PC-9 (cell line): ENCODE measurements around the gene HOXA1. TPM values are rescaled to one million over a fixed set of nuclear protein-coding genes. Genes with fewer than 3 reads are reported as not detected.

Experiments
- BruUV-seq: library from RNA; stranded (reverse); fragments of 400-500 nt; replicated peaks from 2 replicates; lab custom pipeline; 2021; lab: Mats Ljungman, UMichigan
- CTCF ChIA-PET: fragments of 300-600 bp; sonication (Branson Sonifier 250); formaldehyde crosslinking; loops from one replicate; lab custom pipeline; 2022; ENCODE audit warnings: antibody characterized with exemption; lab: Charles Lee
- POLR2A ChIA-PET: fragments of 300-600 bp; sonication (Branson Sonifier 250); formaldehyde crosslinking; loops from one replicate; lab custom pipeline; 2022; ENCODE audit warnings: antibody characterized with exemption; ENCODE audit not compliant: unreplicated experiment; lab: Charles Lee
- DNase-seq, 2 experiments: peaks; one replicate each; pipeline versions ENCODE4 v3.0.0 to v3.0.0-alpha.2; 2015 to 2022; ENCODE audit warnings: mixed read lengths in 1 of 2
- H2AFZ ChIP-seq: fragments of 200-600 bp; sonication (generic); 2 replicates; pipeline ENCODE4 v1.8.1; 2017; ENCODE audit warnings: antibody characterized with exemption
- H3F3A ChIP-seq: fragments of 200-600 bp; sonication (generic); 2 replicates; pipeline ENCODE4 v1.8.1; 2017; ENCODE audit warnings: antibody characterized with exemption, mild to moderate bottlenecking, low read depth; ENCODE audit not compliant: insufficient read depth
- H3K27ac ChIP-seq: fragments of 200-600 bp; sonication (generic); 2 replicates; pipeline ENCODE4 v1.6.1; 2016; ENCODE audit warnings: mixed run types
- H3K27me3 ChIP-seq: fragments of 200-600 bp; sonication (generic); 2 replicates; pipeline ENCODE4 v1.6.1; 2016; ENCODE audit warnings: low read depth, mixed run types; ENCODE audit not compliant: insufficient read depth
- H3K36me3 ChIP-seq: fragments of 200-600 bp; sonication (generic); 2 replicates; pipeline ENCODE4 v1.6.1; 2016; ENCODE audit warnings: low read depth, mixed run types
- H3K4me1 ChIP-seq: fragments of 200-600 bp; sonication (generic); replicated peaks from 2 replicates; pipeline ENCODE4 v1.6.1; 2016; ENCODE audit warnings: mixed run types; ENCODE audit not compliant: insufficient read depth
- H3K4me2 ChIP-seq: fragments of 200-600 bp; sonication (generic); 2 replicates; pipeline ENCODE4 v1.6.1; 2017; ENCODE audit warnings: mixed run types
- H3K4me3 ChIP-seq: fragments of 200-600 bp; sonication (generic); 2 replicates; pipeline ENCODE4 v1.6.1; 2016; ENCODE audit warnings: mixed run types
- H3K79me2 ChIP-seq: fragments of 200-600 bp; sonication (generic); 2 replicates; pipeline ENCODE4 v1.6.1; 2017; ENCODE audit warnings: low read depth, mixed run types
- H3K9me2 ChIP-seq: fragments of 200-600 bp; sonication (generic); 2 replicates; pipeline ENCODE4 v1.8.1; 2017; ENCODE audit warnings: mild to moderate bottlenecking; ENCODE audit not compliant: insufficient read depth
- H3K9me3 ChIP-seq: fragments of 200-600 bp; sonication (generic); 2 replicates; pipeline ENCODE4 v1.8.1; 2016; ENCODE audit warnings: low read depth; ENCODE audit not compliant: insufficient read depth
- H4K20me1 ChIP-seq: fragments of 200-600 bp; sonication (generic); 2 replicates; pipeline ENCODE4 v1.8.1; 2017; ENCODE audit not compliant: insufficient read depth
- EZH2 ChIP-seq: fragments of 200-600 bp; sonication (generic); IDR thresholded peaks from 2 replicates; pipeline ENCODE4 v1.8.0; 2017; ENCODE audit warnings: antibody characterized with exemption, low read depth
- intact Hi-C: fragments of 100-400 bp; cut with micrococcal nuclease; formaldehyde crosslinking; loops from one replicate; pipeline ENCODE4 v1.10.0; 2022; ENCODE audit not compliant: unreplicated experiment
- total RNA-seq: library from RNA; stranded (reverse); gene quantifications from 2 replicates; pipeline ENCODE4 v1.2.3, GENCODE V29; 2021
- TF ChIP-seq, protein P1 (sequence below): fragments of 200-600 bp; sonication (generic); conservative IDR thresholded peaks from 2 replicates; pipeline ENCODE4 v1.6.1; 2017; ENCODE audit warnings: mixed run types, antibody characterized with exemption, mild to moderate bottlenecking, moderate library complexity

HOXA1 gene
- total RNA-seq, 1 experiment from 2014 or later: 2.2 TPM

DNA sequence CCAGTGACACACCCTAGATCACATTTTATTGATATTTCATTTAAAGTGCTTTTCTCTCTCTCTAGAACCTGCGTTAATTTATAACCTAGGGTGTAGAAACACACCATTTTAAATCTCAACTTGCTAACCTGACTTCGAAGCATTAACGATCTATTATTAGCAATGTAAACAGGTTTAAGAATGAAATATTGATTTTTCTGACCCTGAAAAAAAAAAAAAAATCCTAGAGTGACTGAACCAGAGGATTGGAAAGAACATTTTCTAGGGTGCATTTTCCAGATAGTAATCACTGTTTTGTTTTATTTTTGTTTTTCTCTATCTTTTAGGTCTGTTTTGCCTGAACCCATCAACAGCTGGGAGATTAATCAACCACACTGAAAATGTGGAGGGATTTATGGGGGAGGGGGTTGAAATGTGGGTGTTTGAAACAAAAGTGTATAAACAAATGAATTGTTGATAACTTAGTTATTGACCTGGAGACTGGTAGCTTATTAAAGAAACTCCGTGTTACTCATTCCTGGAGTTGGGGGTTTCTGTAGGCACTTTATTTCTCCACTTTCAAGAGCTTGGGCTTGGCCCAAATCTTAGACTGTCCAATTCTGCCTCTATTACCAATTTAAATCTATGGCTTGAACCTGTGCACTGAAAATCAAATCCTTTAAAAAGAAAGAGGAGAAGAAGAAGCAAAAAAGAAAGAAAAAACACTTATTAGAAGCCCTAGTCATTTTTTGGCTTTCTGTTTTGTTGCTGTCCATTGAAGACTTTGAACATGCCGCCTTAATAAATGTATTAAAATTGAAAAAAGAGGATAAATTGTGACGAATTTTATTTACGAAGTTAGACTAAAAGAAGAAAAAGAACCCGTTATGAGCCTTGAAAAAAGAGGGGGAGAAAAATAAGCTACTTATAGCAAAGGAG, 3.9 kb upstream of the HOXA1 start:
- H3K27ac ChIP-seq: no peak overlapping the region
- BruUV-seq: no TSS peak
- no peaks in the 10 kb centered on the region for H3K79me2 ChIP-seq
- H3K4me1 ChIP-seq: peaks cover 17% of the 10 kb centered on the region
- CTCF ChIA-PET: no interaction called here
- DNase-seq: no peak
- POLR2A ChIA-PET: no interaction called here
- H3K4me3 ChIP-seq: no peak overlapping the region
- peaks cover 6% of the 10 kb centered on the region; the same call in 1 of the 2 replicates for H3K36me3 ChIP-seq
- peaks cover 23% of the 10 kb centered on the region for H3F3A ChIP-seq
- intact Hi-C loops: no loop called here
- H3K27me3 ChIP-seq: no peaks in the 10 kb centered on the region
- no peak overlapping the region for H2AFZ ChIP-seq
- H3K4me2 ChIP-seq: no peak overlapping the region
- H4K20me1 ChIP-seq: no peaks in the 10 kb centered on the region
- H3K9me3 ChIP-seq: no peaks in the 10 kb centered on the region
- no peaks in the 10 kb centered on the region for H3K9me2 ChIP-seq
- TF ChIP-seq EZH2: no peak
- TF ChIP-seq, protein P1, sequence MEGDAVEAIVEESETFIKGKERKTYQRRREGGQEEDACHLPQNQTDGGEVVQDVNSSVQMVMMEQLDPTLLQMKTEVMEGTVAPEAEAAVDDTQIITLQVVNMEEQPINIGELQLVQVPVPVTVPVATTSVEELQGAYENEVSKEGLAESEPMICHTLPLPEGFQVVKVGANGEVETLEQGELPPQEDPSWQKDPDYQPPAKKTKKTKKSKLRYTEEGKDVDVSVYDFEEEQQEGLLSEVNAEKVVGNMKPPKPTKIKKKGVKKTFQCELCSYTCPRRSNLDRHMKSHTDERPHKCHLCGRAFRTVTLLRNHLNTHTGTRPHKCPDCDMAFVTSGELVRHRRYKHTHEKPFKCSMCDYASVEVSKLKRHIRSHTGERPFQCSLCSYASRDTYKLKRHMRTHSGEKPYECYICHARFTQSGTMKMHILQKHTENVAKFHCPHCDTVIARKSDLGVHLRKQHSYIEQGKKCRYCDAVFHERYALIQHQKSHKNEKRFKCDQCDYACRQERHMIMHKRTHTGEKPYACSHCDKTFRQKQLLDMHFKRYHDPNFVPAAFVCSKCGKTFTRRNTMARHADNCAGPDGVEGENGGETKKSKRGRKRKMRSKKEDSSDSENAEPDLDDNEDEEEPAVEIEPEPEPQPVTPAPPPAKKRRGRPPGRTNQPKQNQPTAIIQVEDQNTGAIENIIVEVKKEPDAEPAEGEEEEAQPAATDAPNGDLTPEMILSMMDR: no peak

DNA sequence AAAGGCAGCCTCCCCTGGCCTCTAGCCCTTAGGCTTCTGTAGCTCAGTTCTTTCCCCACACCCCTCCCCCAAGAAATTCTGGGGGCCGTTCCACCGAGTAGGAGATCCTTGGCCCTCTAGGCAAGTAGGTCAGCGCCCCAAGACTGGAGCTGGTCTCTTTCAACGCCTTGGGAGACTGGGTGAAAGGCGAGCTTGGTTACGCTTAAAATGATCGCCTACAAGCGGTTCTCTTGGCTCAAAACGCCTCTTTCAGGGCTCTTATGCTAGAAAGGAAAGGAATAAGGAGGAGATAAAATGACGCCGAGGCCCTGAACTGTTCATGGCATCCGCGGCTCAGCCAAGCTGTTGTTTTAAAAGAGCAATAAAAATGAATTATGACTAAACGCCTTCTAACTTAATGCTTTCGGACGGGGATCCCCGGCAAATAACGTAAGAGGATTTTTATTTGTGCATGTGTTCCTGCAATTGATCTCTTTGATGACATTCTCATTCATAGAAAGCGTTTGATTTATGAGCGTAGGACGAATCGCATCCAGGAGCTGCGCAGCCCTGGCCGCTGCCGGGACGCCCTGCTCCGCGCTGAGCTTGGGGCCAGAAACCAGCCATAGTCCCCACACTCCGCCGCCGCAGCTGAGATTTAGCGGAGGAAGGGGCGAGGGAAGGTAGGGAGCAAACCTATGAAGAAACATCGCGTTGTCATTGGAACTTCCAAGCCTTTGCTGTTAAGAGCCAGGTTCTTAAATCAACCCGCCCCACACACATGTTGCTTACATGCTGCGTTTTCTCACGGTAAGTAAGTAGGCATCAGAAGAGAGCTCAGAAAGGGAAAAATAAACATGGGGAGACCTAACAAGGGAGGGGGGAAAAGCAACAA, 3.0 kb upstream of the HOXA1 start:
- POLR2A ChIA-PET: interaction anchor here (0.6 kb wide), 4 partner anchors 9 to 74 kb away, joined by 3 to 4 read pairs (median 4); no protein-coding TSS in a partner anchor
- Histone ChIP-seq H3K4me3 (no peak overlapping the region), H2AFZ (no peak overlapping the region), H3K79me2 (no peaks in the 10 kb centered on the region), H3K36me3 (peaks cover 6% of the 10 kb centered on the region; the same call in 1 of the 2 replicates), H3F3A (peaks cover 23% of the 10 kb centered on the region), H3K4me1 (peaks cover 17% of the 10 kb centered on the region), H3K9me3 (no peaks in the 10 kb centered on the region), H3K4me2 (no peak overlapping the region), H3K9me2 (no peaks in the 10 kb centered on the region), H3K27me3 (no peaks in the 10 kb centered on the region), H4K20me1 (no peaks in the 10 kb centered on the region), H3K27ac (peak overlapping the region; percentile 84; the same call in 1 of the 2 replicates)
- no TSS peak for BruUV-seq
- intact Hi-C loops: no loop called here
- CTCF ChIA-PET: no interaction called here
- no peak for DNase-seq
- TF ChIP-seq, protein P1: no peak
- TF ChIP-seq EZH2: no peak
